HG03097 (cell line): Measurements from ENCODE around the gene IRS2.

ENCODE experiments used
- ATAC-seq: cut with Tn5 transposase; IDR thresholded peaks from one replicate; pipeline ENCODE4 v1.9.1; 2021; ENCODE audit not compliant: unreplicated experiment, low FRiP score

The IRS2 gene

GRCh38 chr13:109781384-109782065, 4.9 kb downstream of the IRS2 start:
- ATAC-seq: no peak

- no peak for ATAC-seq
These were observed 5.5 kb downstream of the IRS2 start for GRCh38 chr13:109780845-109781383.

GRCh38 chr13:109779876-109780510, 6.4 kb downstream of the IRS2 start:
- no peak for ATAC-seq

- ATAC-seq: no peak
These were observed 7.3 kb downstream of the IRS2 start for GRCh38 chr13:109779074-109779473.

DNA sequence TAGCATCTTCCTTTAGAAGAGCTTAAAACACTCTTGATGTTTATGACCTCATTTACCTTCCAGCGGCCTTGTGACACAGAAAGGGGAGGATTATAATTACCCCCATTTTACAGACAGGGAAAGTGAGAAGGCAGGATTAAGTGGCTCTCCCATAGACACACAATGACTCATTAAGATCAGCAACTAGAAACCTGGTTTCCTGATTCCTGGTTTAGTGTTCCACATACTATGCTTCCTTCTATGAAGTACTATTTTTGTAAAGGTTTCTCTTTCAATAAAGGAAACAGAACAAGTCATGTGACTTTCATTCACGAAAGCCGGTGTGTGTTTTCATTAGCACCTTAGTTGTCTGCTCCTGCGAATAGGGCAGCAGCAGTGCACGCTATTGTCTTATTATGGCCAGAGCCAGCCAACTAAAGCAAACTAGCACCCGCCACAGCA, 8.3 kb downstream of the IRS2 start:
- ATAC-seq: no peak

DNA sequence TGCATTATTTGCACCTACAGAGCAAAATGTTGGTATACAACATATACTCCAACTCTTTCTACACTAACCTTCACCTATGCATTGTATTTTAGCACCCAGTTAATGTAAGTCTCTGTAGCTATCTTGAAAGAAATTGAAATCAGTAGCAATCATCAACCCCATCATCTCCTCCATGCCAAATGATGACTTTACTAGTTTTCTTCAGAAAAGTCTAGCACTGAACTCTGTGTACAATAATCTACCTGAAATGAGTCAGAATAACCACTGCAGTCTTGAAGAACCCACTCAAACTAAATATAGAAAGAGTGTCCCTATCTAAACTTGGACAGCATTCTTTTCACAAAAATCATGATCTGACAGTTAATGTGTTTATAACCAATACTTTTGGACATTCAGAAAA, 9.8 kb downstream of the IRS2 start:
- ATAC-seq: no peak

DNA sequence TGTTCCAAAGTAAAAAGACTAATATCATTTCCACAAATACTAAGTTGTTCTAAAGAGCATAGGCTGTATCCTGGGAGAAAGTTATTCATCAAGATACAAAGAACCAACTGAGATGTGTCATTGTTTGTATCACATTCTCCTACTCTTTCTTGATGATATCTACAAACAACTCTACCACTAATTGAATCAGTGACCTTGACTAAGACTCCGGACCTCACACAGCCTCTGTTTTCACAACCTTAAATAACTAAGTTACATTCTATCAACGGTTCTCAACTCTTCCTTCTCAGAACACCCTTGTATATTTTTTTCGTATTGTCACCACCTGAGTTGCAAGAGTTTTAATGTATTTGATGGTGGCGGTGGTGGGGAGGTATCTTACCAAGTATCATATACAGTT, 12.6 kb downstream of the IRS2 start:
- no peak for ATAC-seq

DNA sequence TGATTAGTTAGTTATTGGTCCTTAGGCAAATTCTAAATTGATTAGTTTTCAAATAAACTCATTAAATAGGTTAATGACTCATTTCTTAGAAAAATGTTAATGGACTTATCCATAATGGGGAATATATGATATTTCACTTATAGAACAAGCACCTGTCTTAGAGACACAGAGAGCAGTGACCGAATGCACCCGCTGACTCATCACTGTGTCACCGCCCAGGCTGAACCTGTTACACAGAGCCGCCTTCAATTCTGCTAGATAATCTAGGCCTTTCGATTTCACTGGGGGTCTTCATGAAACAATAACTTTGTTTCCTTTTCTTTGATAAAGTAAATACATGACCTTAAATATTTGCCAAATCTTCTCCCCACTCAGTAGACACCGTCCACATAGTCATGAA, 13.1 kb downstream of the IRS2 start:
- no peak for ATAC-seq

DNA sequence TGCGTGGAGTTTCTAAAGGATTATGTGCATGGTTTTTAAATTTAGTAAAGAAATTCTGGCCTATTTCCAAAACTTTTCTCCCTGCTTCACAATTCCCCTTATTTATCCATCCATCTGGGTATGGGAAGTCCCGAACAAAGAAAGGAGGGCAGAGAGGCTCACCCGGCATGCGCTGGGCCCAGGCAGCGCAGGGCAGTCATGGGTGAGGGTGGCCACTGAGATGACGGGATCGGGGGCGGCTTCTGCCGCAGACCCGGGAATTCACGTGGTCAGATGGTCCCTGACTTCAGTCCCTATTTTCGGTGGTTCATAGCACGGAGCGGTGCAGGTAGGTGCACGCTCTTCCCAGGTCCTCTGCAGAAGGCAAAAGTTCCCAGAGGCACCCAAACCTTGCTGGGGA, 14.5 kb downstream of the IRS2 start:
- no peak for ATAC-seq

DNA sequence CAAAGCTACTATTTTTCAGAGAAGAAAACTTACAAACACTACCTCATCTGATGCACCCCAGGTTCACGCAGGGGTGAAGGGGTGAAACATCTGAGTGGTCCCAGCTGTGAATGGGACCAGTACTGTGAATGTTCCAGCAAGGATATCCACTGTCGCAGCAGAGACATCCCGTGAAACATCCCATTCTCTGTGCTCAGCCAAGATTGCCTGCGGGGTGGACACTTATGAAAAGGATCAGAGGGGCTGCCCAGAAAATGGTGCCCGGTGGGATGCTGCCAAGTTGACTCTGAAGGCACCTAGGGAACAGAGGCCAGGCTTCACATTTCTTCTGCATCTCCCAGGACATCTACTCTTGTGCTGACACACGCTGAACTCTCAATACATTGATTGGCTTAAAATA, 15.9 kb downstream of the IRS2 start:
- no peak for ATAC-seq

GRCh38 chr13:109769921-109770320, 16.5 kb downstream of the IRS2 start:
- no peak for ATAC-seq

DNA sequence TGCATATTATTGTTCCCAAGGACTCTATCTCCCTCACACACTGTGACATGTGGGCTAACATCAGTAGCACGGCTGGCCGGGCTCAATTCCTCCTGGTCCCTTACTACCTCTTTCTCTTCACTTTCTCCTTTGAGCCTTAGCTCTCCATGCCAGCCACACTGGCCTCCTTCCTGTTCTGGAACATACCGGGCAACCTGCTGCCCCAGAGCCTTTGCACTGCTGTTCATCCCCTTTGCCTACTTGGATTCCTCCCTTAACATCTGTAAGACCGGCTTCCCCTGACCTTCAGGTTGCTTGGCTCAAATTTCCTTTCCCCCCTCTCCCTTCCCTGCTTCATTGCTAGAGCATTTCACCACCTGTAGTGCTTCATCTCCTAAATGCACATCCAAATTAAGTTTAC, 17.1 kb downstream of the IRS2 start:
- ATAC-seq: no peak

- no peak for ATAC-seq
These were observed 17.8 kb downstream of the IRS2 start for GRCh38 chr13:109768616-109769015.

DNA sequence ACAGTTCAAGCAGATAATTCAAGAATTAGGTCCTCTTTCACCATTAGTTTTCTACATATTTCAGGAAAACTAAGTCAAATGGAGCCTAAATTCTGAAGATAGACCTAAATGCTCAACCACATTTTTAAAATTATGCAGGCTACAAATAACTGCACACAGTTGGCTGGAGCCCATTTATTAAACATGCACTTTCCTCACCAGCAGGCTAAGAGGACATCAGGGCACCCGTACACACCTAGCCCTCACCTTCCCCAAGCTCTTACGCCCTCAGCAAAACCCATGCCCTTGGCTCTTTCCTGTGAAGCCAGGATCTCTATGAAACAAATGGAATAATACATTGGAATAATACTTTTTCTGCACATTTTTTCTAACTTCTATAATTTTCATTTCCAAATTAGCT, 18.2 kb downstream of the IRS2 start:
- no peak for ATAC-seq

DNA sequence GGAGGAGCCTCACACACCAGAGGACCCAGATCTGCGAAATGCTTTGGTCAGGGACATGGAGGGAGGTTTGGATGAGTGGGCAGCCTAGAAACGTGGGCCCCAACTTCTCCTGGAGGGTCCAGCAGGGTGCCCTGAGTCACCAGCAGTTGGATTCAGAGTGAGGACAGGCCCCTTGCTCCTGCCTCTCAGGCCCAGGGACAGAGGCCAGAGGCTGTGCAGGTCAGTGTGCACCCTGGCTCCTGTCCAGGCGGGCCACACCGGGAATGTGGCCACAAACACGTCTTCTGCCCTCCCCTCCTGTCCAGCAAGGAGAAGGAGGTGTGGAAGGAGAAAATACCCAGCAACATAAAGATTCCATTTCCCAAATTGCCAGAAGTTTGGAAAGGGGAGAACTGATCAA, 19.4 kb downstream of the IRS2 start:
- ATAC-seq: no peak

DNA sequence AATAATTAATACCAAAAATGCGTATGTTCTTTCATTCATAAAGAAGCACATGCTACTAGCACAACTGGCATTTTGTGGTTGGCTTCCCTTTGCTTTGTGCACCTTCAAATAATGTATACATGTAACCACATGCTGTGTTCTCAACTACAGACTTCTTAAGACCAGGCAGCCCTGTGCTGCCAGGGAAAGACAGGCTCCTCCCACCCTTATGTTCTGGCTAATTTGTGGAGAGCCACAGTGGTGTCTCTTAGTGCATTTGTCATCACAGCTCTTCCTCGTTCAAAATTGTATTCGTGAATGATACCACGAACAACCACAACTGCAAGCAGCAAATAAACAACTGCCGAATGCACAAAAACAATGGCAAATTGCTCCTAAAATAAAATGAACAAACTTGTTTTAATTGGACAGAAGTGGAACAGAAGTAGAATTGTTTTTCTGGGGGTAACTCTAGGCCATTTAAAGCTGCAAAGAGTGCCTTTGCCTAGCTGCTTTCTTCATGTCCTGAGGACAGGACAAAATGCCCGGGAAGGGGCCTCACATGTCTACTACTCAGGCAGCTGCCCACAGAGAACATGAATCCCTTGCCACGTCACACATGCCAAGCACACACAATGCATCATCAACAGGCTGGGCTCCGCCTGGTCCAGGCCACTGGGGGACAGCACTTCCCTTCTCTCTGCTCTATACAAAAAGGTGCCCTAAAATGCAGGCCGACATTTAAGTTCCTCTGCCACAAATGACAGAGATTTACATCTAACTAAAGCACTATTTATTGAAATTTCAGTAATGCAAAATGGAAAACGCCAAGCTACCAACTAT, 21.7 kb downstream of the IRS2 start:
- ATAC-seq: no peak

- no peak for ATAC-seq
These were observed 22.3 kb downstream of the IRS2 start for GRCh38 chr13:109764045-109764444.

DNA sequence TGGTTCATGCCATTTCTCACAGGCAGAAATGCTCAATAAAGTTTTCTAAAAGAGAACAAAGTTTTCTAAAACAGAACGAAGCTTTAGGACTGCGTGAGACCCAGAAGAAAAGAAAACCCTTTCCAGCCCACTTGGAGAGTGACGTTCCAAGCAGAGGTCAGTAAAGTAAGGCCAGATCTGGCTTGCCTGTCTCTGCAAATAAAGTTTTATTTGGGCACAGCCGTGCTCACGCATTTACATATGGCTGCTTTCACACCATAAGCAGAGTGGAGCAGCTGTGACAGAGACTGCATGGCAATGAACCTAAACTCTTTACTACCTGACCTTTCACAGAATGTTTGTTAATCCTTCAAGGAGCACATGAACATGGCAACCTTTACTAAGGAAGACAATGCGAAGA, 23.6 kb downstream of the IRS2 start:
- ATAC-seq: no peak

GRCh38 chr13:109761695-109762094, 24.7 kb downstream of the IRS2 start:
- ATAC-seq: no peak

DNA sequence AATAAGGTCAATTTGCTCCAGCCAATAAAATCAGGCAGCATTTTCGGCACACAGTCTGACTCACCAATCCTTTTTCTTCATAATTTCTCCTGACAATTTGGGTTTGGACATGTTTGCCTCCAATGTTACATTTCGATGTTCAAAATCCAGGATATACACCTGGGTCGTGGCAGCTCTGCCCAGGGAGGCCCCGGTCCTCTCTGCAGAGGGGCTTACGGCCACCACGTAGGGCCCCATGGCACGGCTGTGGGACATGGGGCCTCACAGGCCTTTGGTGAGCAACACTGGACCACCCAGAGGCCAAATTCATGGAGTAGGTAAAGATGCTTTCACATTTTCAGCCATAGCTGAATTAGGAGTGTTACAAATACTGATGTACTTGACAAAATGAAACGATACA, 25.4 kb downstream of the IRS2 start:
- ATAC-seq: no peak

DNA sequence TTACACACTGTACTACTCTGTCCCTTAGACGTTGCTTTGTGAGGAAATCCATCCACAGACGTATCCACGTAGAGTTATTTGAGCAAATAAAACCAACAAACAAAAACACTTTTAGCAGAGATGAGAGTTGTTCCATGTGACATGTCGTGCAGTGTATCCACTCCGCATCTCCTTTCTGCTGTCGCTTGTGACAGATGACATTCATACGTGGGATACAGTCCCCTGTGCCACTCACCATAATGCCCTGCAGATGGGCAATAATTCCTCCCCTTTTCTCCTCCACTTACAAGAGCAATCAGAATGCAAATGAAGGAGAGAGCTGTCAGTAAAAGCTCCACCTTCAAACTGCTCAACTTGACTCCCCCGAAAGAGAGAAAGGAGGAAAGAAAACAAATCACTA, 26.0 kb downstream of the IRS2 start:
- no peak for ATAC-seq
